ENCODE data around the gene KCNG2. TPM values are rescaled to one million over a fixed set of nuclear protein-coding genes. Genes with fewer than 3 reads are reported as not detected.
A peak's percentile ranks its signal among the peaks of the same experiment; 100 is the strongest.

Gene KCNG2
- total RNA-seq, 2 donors from 2014 or later: not detected

- Histone ChIP-seq H3K9me3 (peaks cover 0 to 27% (median 0%) of the 10 kb centered on the region in 3 donors), H3K36me3 (replicated peaks in 1 of 2; ENCODE audit: insufficient read depth in 1 of 2, low read depth in 2 of 2) (peaks cover 9 to 11% of the 10 kb centered on the region in 2 donors), H3K27me3 (no peaks in the 10 kb centered on the region), H3K27ac (no peak overlapping the region), H3K4me1 (no peaks in the 10 kb centered on the region), H3K4me3 (no peak overlapping the region)
- DNase-seq: peak in 1 of 4 donors; percentile 3
- intact Hi-C loops (cut with DNase I): no loop called here
- ATAC-seq: no peak
- TF ChIP-seq POLR2A (IDR thresholded peaks at IDR 0.05): no peak
- TF ChIP-seq CTCF (IDR thresholded peaks at IDR 0.05): no peak
- WGBS, 2 donors: 96 to 100% methylated on average over 13 of the region's 13 CpGs
Observed at GRCh38 chr18:79901665-79902064, 103.9 kb downstream of the KCNG2 start.

GRCh38 chr18:79902075-79902474, 104.3 kb downstream of the KCNG2 start:
- Histone ChIP-seq H3K9me3 (peaks cover 0 to 23% (median 0%) of the 10 kb centered on the region in 3 donors), H3K4me1 (no peaks in the 10 kb centered on the region), H3K4me3 (no peak overlapping the region), H3K27me3 (no peaks in the 10 kb centered on the region), H3K27ac (no peak overlapping the region), H3K36me3 (replicated peaks in 1 of 2; ENCODE audit: insufficient read depth in 1 of 2, low read depth in 2 of 2) (peaks cover 9 to 11% of the 10 kb centered on the region in 2 donors)
- ATAC-seq: no peak
- peak in 1 of 4 donors; percentile 2 for DNase-seq
- intact Hi-C loops (cut with DNase I): no loop called here
- TF ChIP-seq POLR2A (IDR thresholded peaks at IDR 0.05) (no peak), CTCF (IDR thresholded peaks at IDR 0.05) (no peak)
- WGBS, 2 donors: 94 to 100% methylated on average over 2 to 7 of the region's 8 CpGs

- Histone ChIP-seq H3K27ac (no peak overlapping the region), H3K27me3 (no peaks in the 10 kb centered on the region), H3K9me3 (peaks cover 0 to 23% (median 0%) of the 10 kb centered on the region in 3 donors), H3K4me3 (no peak overlapping the region), H3K4me1 (no peaks in the 10 kb centered on the region), H3K36me3 (replicated peaks in 1 of 2; ENCODE audit: insufficient read depth in 1 of 2, low read depth in 2 of 2) (peaks cover 9 to 11% of the 10 kb centered on the region in 2 donors)
- no peak for TF ChIP-seq POLR2A (IDR thresholded peaks at IDR 0.05)
- TF ChIP-seq CTCF (IDR thresholded peaks at IDR 0.05): no peak
- ATAC-seq (no peak), DNase-seq (no peak)
- intact Hi-C loops (cut with DNase I): no loop called here
- WGBS, 2 donors: 94 to 96% methylated on average over 9 to 14 of the region's 20 CpGs
Observed at GRCh38 chr18:79902640-79903039, 104.9 kb downstream of the KCNG2 start.

- H3K4me1 ChIP-seq: no peaks in the 10 kb centered on the region
- peaks cover 9 to 11% of the 10 kb centered on the region in 2 donors for H3K36me3 ChIP-seq (replicated peaks in 1 of 2; ENCODE audit: insufficient read depth in 1 of 2, low read depth in 2 of 2)
- ATAC-seq (no peak), DNase-seq (no peak)
- no peak overlapping the region for H3K4me3 ChIP-seq
- no peaks in the 10 kb centered on the region for H3K27me3 ChIP-seq
- TF ChIP-seq CTCF (IDR thresholded peaks at IDR 0.05): no peak
- no peak for TF ChIP-seq POLR2A (IDR thresholded peaks at IDR 0.05)
- no peak overlapping the region for H3K27ac ChIP-seq
- intact Hi-C loops (cut with DNase I): no loop called here
- 90 to 92% methylated on average over 9 to 28 of the region's 28 CpGs for WGBS, 2 donors
- H3K9me3 ChIP-seq: peaks cover 0 to 22% (median 0%) of the 10 kb centered on the region in 3 donors
Observed at GRCh38 chr18:79903071-79903635, 105.4 kb downstream of the KCNG2 start.

- H3K36me3 ChIP-seq (replicated peaks in 1 of 2; ENCODE audit: insufficient read depth in 1 of 2, low read depth in 2 of 2): peaks cover 9 to 11% of the 10 kb centered on the region in 2 donors
- no peak overlapping the region for H3K4me3 ChIP-seq
- WGBS, 2 donors: 91 to 100% methylated on average over 1 to 18 of the region's 25 CpGs
- H3K27me3 ChIP-seq: no peaks in the 10 kb centered on the region
- H3K4me1 ChIP-seq: no peaks in the 10 kb centered on the region
- H3K27ac ChIP-seq: no peak overlapping the region
- intact Hi-C loops (cut with DNase I): no loop called here
- peaks cover 0 to 14% (median 0%) of the 10 kb centered on the region in 3 donors for H3K9me3 ChIP-seq
- no peak for TF ChIP-seq CTCF (IDR thresholded peaks at IDR 0.05)
- TF ChIP-seq POLR2A (IDR thresholded peaks at IDR 0.05): no peak
- peak in 1 of 4 donors; percentile 5 for DNase-seq
- no peak for ATAC-seq
Observed at GRCh38 chr18:79903787-79904356, 106.1 kb downstream of the KCNG2 start.

Data from body of pancreas (tissue), 4 donors.